Neural crest cell (in vitro differentiated cells): ENCODE measurements around the gene RBP7. TPM values are rescaled to one million over a fixed set of nuclear protein-coding genes. Genes with fewer than 3 reads are reported as not detected.

Source experiments
- DNase-seq: peaks from one replicate; pipeline ENCODE4 v3.0.0; 2021; ENCODE audit warnings: low read depth, mixed read lengths, low spot score
- H3K27ac Mint-ChIP-seq: one replicate; pipeline ENCODE4 v1.8.0; 2021; ENCODE audit warnings: mild to moderate bottlenecking, mixed read lengths; ENCODE audit not compliant: unreplicated experiment
- H3K27me3 Mint-ChIP-seq: 2 replicates; pipeline ENCODE4 v1.8.0; 2021; ENCODE audit warnings: low read depth, mild to moderate bottlenecking, mixed read lengths
- H3K36me3 Mint-ChIP-seq: 2 replicates; pipeline ENCODE4 v1.8.0; 2021; ENCODE audit warnings: low read depth, mild to moderate bottlenecking, mixed read lengths
- H3K4me1 Mint-ChIP-seq: 2 replicates; pipeline ENCODE4 v1.8.0; 2021; ENCODE audit warnings: mixed read lengths
- H3K4me3 Mint-ChIP-seq: one replicate; pipeline ENCODE4 v1.8.0; 2021; ENCODE audit warnings: mild to moderate bottlenecking, mixed read lengths
- H3K9me3 Mint-ChIP-seq: 2 replicates; pipeline ENCODE4 v1.8.0; 2021; ENCODE audit warnings: mixed read lengths
- total RNA-seq: library from RNA; stranded (reverse); gene quantifications from 2 replicates; pipeline ENCODE4 v1.2.1, GENCODE V29; 2021
- TF ChIP-seq, protein P1 (sequence below): fragments of 200-600 bp; sonication (generic); conservative IDR thresholded peaks from 2 replicates; pipeline ENCODE4 v1.5.0; 2021; ENCODE audit warnings: antibody characterized with exemption, mild to moderate bottlenecking

Gene RBP7
- total RNA-seq, 1 donor from 2014 or later = not detected

- Mint-ChIP-seq H3K4me3 (peak overlapping the region; percentile 100), H3K9me3 (no peaks in the 10 kb centered on the region), H3K4me1 (peaks cover 37% of the 10 kb centered on the region), H3K27me3 (no peaks in the 10 kb centered on the region), H3K36me3 (no peaks in the 10 kb centered on the region), H3K27ac (peak overlapping the region; percentile 98)
- TF ChIP-seq, protein P1, sequence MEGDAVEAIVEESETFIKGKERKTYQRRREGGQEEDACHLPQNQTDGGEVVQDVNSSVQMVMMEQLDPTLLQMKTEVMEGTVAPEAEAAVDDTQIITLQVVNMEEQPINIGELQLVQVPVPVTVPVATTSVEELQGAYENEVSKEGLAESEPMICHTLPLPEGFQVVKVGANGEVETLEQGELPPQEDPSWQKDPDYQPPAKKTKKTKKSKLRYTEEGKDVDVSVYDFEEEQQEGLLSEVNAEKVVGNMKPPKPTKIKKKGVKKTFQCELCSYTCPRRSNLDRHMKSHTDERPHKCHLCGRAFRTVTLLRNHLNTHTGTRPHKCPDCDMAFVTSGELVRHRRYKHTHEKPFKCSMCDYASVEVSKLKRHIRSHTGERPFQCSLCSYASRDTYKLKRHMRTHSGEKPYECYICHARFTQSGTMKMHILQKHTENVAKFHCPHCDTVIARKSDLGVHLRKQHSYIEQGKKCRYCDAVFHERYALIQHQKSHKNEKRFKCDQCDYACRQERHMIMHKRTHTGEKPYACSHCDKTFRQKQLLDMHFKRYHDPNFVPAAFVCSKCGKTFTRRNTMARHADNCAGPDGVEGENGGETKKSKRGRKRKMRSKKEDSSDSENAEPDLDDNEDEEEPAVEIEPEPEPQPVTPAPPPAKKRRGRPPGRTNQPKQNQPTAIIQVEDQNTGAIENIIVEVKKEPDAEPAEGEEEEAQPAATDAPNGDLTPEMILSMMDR = no peak
- no peak for DNase-seq
Observed at GRCh38 chr1:10033359-10033845, 36.4 kb downstream of the RBP7 start.

- Mint-ChIP-seq H3K4me1 (peaks cover 20% of the 10 kb centered on the region), H3K36me3 (peaks cover 7% of the 10 kb centered on the region), H3K4me3 (no peak overlapping the region), H3K9me3 (no peaks in the 10 kb centered on the region), H3K27ac (no peak overlapping the region), H3K27me3 (no peaks in the 10 kb centered on the region)
- DNase-seq = no peak
- TF ChIP-seq, protein P1 = no peak
Observed at GRCh38 chr1:10042746-10043145, 45.7 kb downstream of the RBP7 start.

DNA sequence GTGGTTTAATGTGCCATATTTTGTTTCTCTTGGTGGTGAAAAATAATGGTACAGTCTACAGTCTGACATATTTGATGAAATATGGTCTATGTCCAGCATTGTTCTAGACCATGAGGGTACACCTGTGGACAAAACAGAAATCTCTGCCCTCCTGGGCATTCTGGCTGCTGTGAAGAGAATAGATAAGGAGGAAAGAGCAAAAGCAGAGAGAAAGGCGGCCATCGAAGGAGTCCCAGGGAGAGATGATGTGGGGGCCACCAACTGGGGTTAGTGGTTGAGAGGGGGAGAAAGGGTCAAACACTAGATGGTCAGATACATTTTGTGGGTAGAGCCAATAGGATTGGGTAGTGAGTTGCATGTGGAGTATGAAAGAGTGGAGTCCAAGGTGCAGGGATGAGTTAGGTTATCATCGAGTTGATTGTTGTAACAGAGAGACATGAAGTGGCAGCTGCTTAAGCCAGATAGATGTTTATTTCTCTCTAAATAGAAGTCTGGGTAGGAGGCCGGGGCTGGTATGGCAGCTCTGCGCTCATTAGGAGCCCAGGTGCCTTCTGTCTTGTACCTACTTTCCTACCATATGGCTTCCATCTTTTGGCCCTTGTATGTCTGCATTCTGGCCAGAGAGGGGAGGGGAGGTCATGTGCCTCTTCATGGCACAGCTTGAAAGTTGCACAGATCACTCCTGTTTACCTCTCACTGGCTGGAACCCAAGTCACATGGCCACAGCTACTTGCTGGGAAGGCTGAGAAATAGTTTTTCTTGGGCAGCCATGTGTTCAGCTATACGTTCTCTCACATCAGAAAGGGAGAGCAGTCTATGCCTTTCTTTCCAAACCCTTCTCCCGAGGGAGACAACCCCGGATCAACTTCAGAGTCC lies 48.7 kb downstream of the RBP7 start:
- no peak overlapping the region for H3K4me3 Mint-ChIP-seq
- H3K9me3 Mint-ChIP-seq = no peaks in the 10 kb centered on the region
- TF ChIP-seq, protein P1 = no peak
- peak overlapping the region; percentile 93 for H3K27ac Mint-ChIP-seq
- H3K36me3 Mint-ChIP-seq = peaks cover 11% of the 10 kb centered on the region
- peaks cover 26% of the 10 kb centered on the region for H3K4me1 Mint-ChIP-seq
- H3K27me3 Mint-ChIP-seq = no peaks in the 10 kb centered on the region
- no peak for DNase-seq

GRCh38 chr1:10046356-10047085 lies 49.5 kb downstream of the RBP7 start:
- Mint-ChIP-seq H3K9me3 (no peaks in the 10 kb centered on the region), H3K27ac (peak overlapping the region; percentile 15), H3K36me3 (peaks cover 11% of the 10 kb centered on the region), H3K27me3 (no peaks in the 10 kb centered on the region), H3K4me3 (no peak overlapping the region), H3K4me1 (peaks cover 31% of the 10 kb centered on the region)
- TF ChIP-seq, protein P1 = no peak
- DNase-seq = no peak

GRCh38 chr1:10048601-10049000 lies 51.6 kb downstream of the RBP7 start:
- no peaks in the 10 kb centered on the region for H3K9me3 Mint-ChIP-seq
- H3K36me3 Mint-ChIP-seq = peaks cover 8% of the 10 kb centered on the region
- H3K4me1 Mint-ChIP-seq = peaks cover 33% of the 10 kb centered on the region
- TF ChIP-seq, protein P1 = no peak
- no peak overlapping the region for H3K4me3 Mint-ChIP-seq
- no peaks in the 10 kb centered on the region for H3K27me3 Mint-ChIP-seq
- H3K27ac Mint-ChIP-seq = no peak overlapping the region
- DNase-seq = no peak
